ENCODE results near the gene AKNAD1.

AKNAD1 gene

GRCh38 chr1:108884968-108885367 lies 28.1 kb upstream of the AKNAD1 start:
- no peak for ATAC-seq
- TF ChIP-seq ESRRG (CRISPR knock-in tag; IDR thresholded peaks at IDR 0.05), result no peak
- no peak for TF ChIP-seq ISL1 (CRISPR knock-in tag; IDR thresholded peaks at IDR 0.05)
- no peak for TF ChIP-seq POU6F1 (CRISPR knock-in tag; IDR thresholded peaks at IDR 0.05; ENCODE audit: borderline replicate concordance, low read depth)
- TF ChIP-seq CREB5 (CRISPR knock-in tag; IDR thresholded peaks at IDR 0.05; ENCODE audit: low read depth), result no peak
- no peak for TF ChIP-seq CSDC2 (CRISPR knock-in tag; IDR thresholded peaks at IDR 0.05)
- no peak for TF ChIP-seq TSHZ2 (CRISPR knock-in tag; IDR thresholded peaks at IDR 0.05)
- TF ChIP-seq OSR1 (CRISPR knock-in tag; IDR thresholded peaks at IDR 0.05), result no peak
- no peak for TF ChIP-seq SNAI2 (CRISPR knock-in tag; IDR thresholded peaks at IDR 0.05)
- TF ChIP-seq BACH2 (CRISPR knock-in tag; IDR thresholded peaks at IDR 0.05; ENCODE audit: borderline replicate concordance), result no peak
- TF ChIP-seq ZC3H10 (CRISPR knock-in tag; IDR thresholded peaks at IDR 0.05), result no peak
- TF ChIP-seq ZNF8 (CRISPR knock-in tag; IDR thresholded peaks at IDR 0.05), result no peak
- no peak for TF ChIP-seq TCF4 (CRISPR knock-in tag; IDR thresholded peaks at IDR 0.05; ENCODE audit: borderline replicate concordance)
- no peak for TF ChIP-seq CSRNP3 (CRISPR knock-in tag; IDR thresholded peaks at IDR 0.05)
- no peak for TF ChIP-seq ZNF70 (CRISPR knock-in tag; IDR thresholded peaks at IDR 0.05)
- no peak for TF ChIP-seq PATZ1 (CRISPR knock-in tag; IDR thresholded peaks at IDR 0.05; ENCODE audit: borderline replicate concordance)
- TF ChIP-seq GLIS3 (CRISPR knock-in tag; IDR thresholded peaks at IDR 0.05), result no peak
- no peak for TF ChIP-seq ZNF565 (CRISPR knock-in tag; conservative IDR thresholded peaks at IDR 0.05; ENCODE audit: low read depth)

- no peak for ATAC-seq
- no peak for TF ChIP-seq ZNF565 (CRISPR knock-in tag; conservative IDR thresholded peaks at IDR 0.05; ENCODE audit: low read depth)
These were observed 25.9 kb upstream of the AKNAD1 start for GRCh38 chr1:108882837-108883236.

- no peak for TF ChIP-seq RARB (CRISPR knock-in tag; IDR thresholded peaks at IDR 0.05)
- TF ChIP-seq PPARA (CRISPR knock-in tag; IDR thresholded peaks at IDR 0.05; ENCODE audit: borderline replicate concordance), result no peak
- no peak for TF ChIP-seq CSDC2 (CRISPR knock-in tag; IDR thresholded peaks at IDR 0.05)
- no peak for TF ChIP-seq ZFP30 (CRISPR knock-in tag; IDR thresholded peaks at IDR 0.05)
- TF ChIP-seq ZFP3 (CRISPR knock-in tag; IDR thresholded peaks at IDR 0.05), result no peak
- no peak for TF ChIP-seq OSR1 (CRISPR knock-in tag; IDR thresholded peaks at IDR 0.05)
- TF ChIP-seq ZNF565 (CRISPR knock-in tag; conservative IDR thresholded peaks at IDR 0.05; ENCODE audit: low read depth), result no peak
- TF ChIP-seq SNAI2 (CRISPR knock-in tag; IDR thresholded peaks at IDR 0.05), result no peak
- TF ChIP-seq ZC3H10 (CRISPR knock-in tag; IDR thresholded peaks at IDR 0.05), result no peak
- no peak for TF ChIP-seq CREB5 (CRISPR knock-in tag; IDR thresholded peaks at IDR 0.05; ENCODE audit: low read depth)
- no peak for TF ChIP-seq POU6F1 (CRISPR knock-in tag; IDR thresholded peaks at IDR 0.05; ENCODE audit: borderline replicate concordance, low read depth)
- no peak for ATAC-seq
These were observed 24.5 kb upstream of the AKNAD1 start for GRCh38 chr1:108881369-108881768.
